ENCODE measurements around the gene MROH7. TPM values are rescaled to one million over a fixed set of nuclear protein-coding genes. Genes with fewer than 3 reads are reported as not detected.

MROH7 gene
- total and polyA plus RNA-seq, 4 donors = 3.6 to 10.1 (median 6.5) TPM

GRCh38 chr1:54601730-54602129 is 39.9 kb upstream of the MROH7 start:
- DNase-seq (ENCODE audit: low read depth in 4 of 6, low spot score in 6 of 6) = no peak
- no peaks in the 10 kb centered on the region for H3K27me3 ChIP-seq (ENCODE audit: control insufficient read depth, insufficient read depth, low read length)
- H3K4me3 ChIP-seq (ENCODE audit: low read depth, low read length) = no peak overlapping the region
- peaks cover 31% of the 10 kb centered on the region for H3K4me1 ChIP-seq (ENCODE audit: control insufficient read depth, insufficient read depth, low read length)
- H3K36me3 ChIP-seq (ENCODE audit: control insufficient read depth, insufficient read depth, low read length) = peaks cover 44% of the 10 kb centered on the region
- no peaks in the 10 kb centered on the region for H3K9me3 ChIP-seq (ENCODE audit: control insufficient read depth, insufficient read depth, low read length)
- H3K27ac ChIP-seq (ENCODE audit: low read depth, low read length) = no peak overlapping the region
- 83% methylated on average over 10 of the region's 10 CpGs for WGBS (ENCODE audit: insufficient coverage)

GRCh38 chr1:54602554-54602953 is 39.0 kb upstream of the MROH7 start:
- H3K27me3 ChIP-seq (ENCODE audit: control insufficient read depth, insufficient read depth, low read length) = no peaks in the 10 kb centered on the region
- H3K4me1 ChIP-seq (ENCODE audit: control insufficient read depth, insufficient read depth, low read length) = peaks cover 35% of the 10 kb centered on the region
- peaks cover 48% of the 10 kb centered on the region for H3K36me3 ChIP-seq (ENCODE audit: control insufficient read depth, insufficient read depth, low read length)
- WGBS (ENCODE audit: insufficient coverage) = 87% methylated on average over 15 of the region's 18 CpGs
- H3K27ac ChIP-seq (ENCODE audit: low read depth, low read length) = no peak overlapping the region
- no peaks in the 10 kb centered on the region for H3K9me3 ChIP-seq (ENCODE audit: control insufficient read depth, insufficient read depth, low read length)
- DNase-seq (ENCODE audit: low read depth in 4 of 6, low spot score in 6 of 6) = no peak
- no peak overlapping the region for H3K4me3 ChIP-seq (ENCODE audit: low read depth, low read length)

GRCh38 chr1:54603241-54603640 is 38.3 kb upstream of the MROH7 start:
- Histone ChIP-seq H3K36me3 (ENCODE audit: control insufficient read depth, insufficient read depth, low read length) (peaks cover 54% of the 10 kb centered on the region), H3K4me1 (ENCODE audit: control insufficient read depth, insufficient read depth, low read length) (peaks cover 42% of the 10 kb centered on the region), H3K4me3 (ENCODE audit: low read depth, low read length) (no peak overlapping the region), H3K9me3 (ENCODE audit: control insufficient read depth, insufficient read depth, low read length) (no peaks in the 10 kb centered on the region), H3K27me3 (ENCODE audit: control insufficient read depth, insufficient read depth, low read length) (no peaks in the 10 kb centered on the region), H3K27ac (ENCODE audit: low read depth, low read length) (no peak overlapping the region)
- no peak for DNase-seq (ENCODE audit: low read depth in 4 of 6, low spot score in 6 of 6)
- WGBS (ENCODE audit: insufficient coverage) = 85% methylated on average over 2 of the region's 6 CpGs

GRCh38 chr1:54604051-54604450 is 37.5 kb upstream of the MROH7 start:
- Histone ChIP-seq H3K4me3 (ENCODE audit: low read depth, low read length) (no peak overlapping the region), H3K9me3 (ENCODE audit: control insufficient read depth, insufficient read depth, low read length) (no peaks in the 10 kb centered on the region), H3K36me3 (ENCODE audit: control insufficient read depth, insufficient read depth, low read length) (peaks cover 58% of the 10 kb centered on the region), H3K27ac (ENCODE audit: low read depth, low read length) (no peak overlapping the region), H3K27me3 (ENCODE audit: control insufficient read depth, insufficient read depth, low read length) (no peaks in the 10 kb centered on the region), H3K4me1 (ENCODE audit: control insufficient read depth, insufficient read depth, low read length) (peaks cover 49% of the 10 kb centered on the region)
- WGBS (ENCODE audit: insufficient coverage) = 93% methylated on average over 4 of the region's 7 CpGs
- no peak for DNase-seq (ENCODE audit: low read depth in 4 of 6, low spot score in 6 of 6)

- Histone ChIP-seq H3K27me3 (ENCODE audit: control insufficient read depth, insufficient read depth, low read length) (no peaks in the 10 kb centered on the region), H3K4me1 (ENCODE audit: control insufficient read depth, insufficient read depth, low read length) (peaks cover 50% of the 10 kb centered on the region), H3K36me3 (ENCODE audit: control insufficient read depth, insufficient read depth, low read length) (peaks cover 62% of the 10 kb centered on the region), H3K4me3 (ENCODE audit: low read depth, low read length) (no peak overlapping the region), H3K9me3 (ENCODE audit: control insufficient read depth, insufficient read depth, low read length) (no peaks in the 10 kb centered on the region), H3K27ac (ENCODE audit: low read depth, low read length) (no peak overlapping the region)
- WGBS (ENCODE audit: insufficient coverage) = 87% methylated on average over 11 of the region's 13 CpGs
- no peak for DNase-seq (ENCODE audit: low read depth in 4 of 6, low spot score in 6 of 6)
Observed at GRCh38 chr1:54604572-54605370, 36.8 kb upstream of the MROH7 start.

GRCh38 chr1:54606096-54606989 is 35.2 kb upstream of the MROH7 start:
- no peak overlapping the region for H3K27ac ChIP-seq (ENCODE audit: low read depth, low read length)
- H3K4me1 ChIP-seq (ENCODE audit: control insufficient read depth, insufficient read depth, low read length) = peaks cover 38% of the 10 kb centered on the region
- peak in 1 of 6 donors; percentile 12 for DNase-seq (ENCODE audit: low read depth in 4 of 6, low spot score in 6 of 6)
- no peak overlapping the region for H3K4me3 ChIP-seq (ENCODE audit: low read depth, low read length)
- H3K36me3 ChIP-seq (ENCODE audit: control insufficient read depth, insufficient read depth, low read length) = peaks cover 58% of the 10 kb centered on the region
- WGBS (ENCODE audit: insufficient coverage) = 90% methylated on average over 7 of the region's 9 CpGs
- H3K27me3 ChIP-seq (ENCODE audit: control insufficient read depth, insufficient read depth, low read length) = no peaks in the 10 kb centered on the region
- no peaks in the 10 kb centered on the region for H3K9me3 ChIP-seq (ENCODE audit: control insufficient read depth, insufficient read depth, low read length)

GRCh38 chr1:54606990-54607325 is 34.6 kb upstream of the MROH7 start:
- H3K36me3 ChIP-seq (ENCODE audit: control insufficient read depth, insufficient read depth, low read length) = peaks cover 54% of the 10 kb centered on the region
- no peaks in the 10 kb centered on the region for H3K27me3 ChIP-seq (ENCODE audit: control insufficient read depth, insufficient read depth, low read length)
- peaks cover 32% of the 10 kb centered on the region for H3K4me1 ChIP-seq (ENCODE audit: control insufficient read depth, insufficient read depth, low read length)
- H3K9me3 ChIP-seq (ENCODE audit: control insufficient read depth, insufficient read depth, low read length) = no peaks in the 10 kb centered on the region
- 91% methylated on average over 13 of the region's 13 CpGs for WGBS (ENCODE audit: insufficient coverage)
- H3K27ac ChIP-seq (ENCODE audit: low read depth, low read length) = no peak overlapping the region
- no peak overlapping the region for H3K4me3 ChIP-seq (ENCODE audit: low read depth, low read length)
- DNase-seq (ENCODE audit: low read depth in 4 of 6, low spot score in 6 of 6) = no peak

GRCh38 chr1:54607821-54608565 is 33.6 kb upstream of the MROH7 start:
- peaks cover 52% of the 10 kb centered on the region for H3K36me3 ChIP-seq (ENCODE audit: control insufficient read depth, insufficient read depth, low read length)
- WGBS (ENCODE audit: insufficient coverage) = 70% methylated on average over 18 of the region's 19 CpGs
- H3K27me3 ChIP-seq (ENCODE audit: control insufficient read depth, insufficient read depth, low read length) = no peaks in the 10 kb centered on the region

GRCh38 chr1:54608566-54609230 is 32.9 kb upstream of the MROH7 start:
- 76% methylated on average over 8 of the region's 9 CpGs for WGBS (ENCODE audit: insufficient coverage)
- Histone ChIP-seq H3K27me3 (ENCODE audit: control insufficient read depth, insufficient read depth, low read length) (no peaks in the 10 kb centered on the region), H3K4me1 (ENCODE audit: control insufficient read depth, insufficient read depth, low read length) (peaks cover 29% of the 10 kb centered on the region), H3K9me3 (ENCODE audit: control insufficient read depth, insufficient read depth, low read length) (no peaks in the 10 kb centered on the region), H3K36me3 (ENCODE audit: control insufficient read depth, insufficient read depth, low read length) (peaks cover 49% of the 10 kb centered on the region), H3K4me3 (ENCODE audit: low read depth, low read length) (no peak overlapping the region), H3K27ac (ENCODE audit: low read depth, low read length) (no peak overlapping the region)
- DNase-seq (ENCODE audit: low read depth in 4 of 6, low spot score in 6 of 6) = no peak

More at GRCh38 chr1:54607821-54608565, 33.6 kb upstream of the MROH7 start:
- Histone ChIP-seq H3K4me1 (ENCODE audit: control insufficient read depth, insufficient read depth, low read length) (peaks cover 29% of the 10 kb centered on the region), H3K27ac (ENCODE audit: low read depth, low read length) (no peak overlapping the region), H3K4me3 (ENCODE audit: low read depth, low read length) (no peak overlapping the region), H3K9me3 (ENCODE audit: control insufficient read depth, insufficient read depth, low read length) (no peaks in the 10 kb centered on the region)
- peak in 1 of 6 donors; percentile 78 for DNase-seq (ENCODE audit: low read depth in 4 of 6, low spot score in 6 of 6)

All from spinal cord (tissue), 10 donors.